Thymus (tissue), 11 donors: ENCODE data around the gene TM9SF4. TPM values are rescaled to one million over a fixed set of nuclear protein-coding genes. Genes with fewer than 3 reads are reported as not detected.

Source experiments
- DNase-seq, 9 donors: peaks; one replicate each; pipeline ENCODE4 v3.0.0-alpha.2; 2013; ENCODE audit warnings: low spot score in 9 of 9, low read depth in 6 of 9, missing footprints in 1 of 9
- H3K27ac ChIP-seq, 2 donors: one replicate each; pipeline ENCODE4 v1.5.1; 2013; ENCODE audit warnings: control low read depth in 1 of 2, low read depth in 1 of 2, low read length in 1 of 2, mild to moderate bottlenecking in 1 of 2, moderate library complexity in 1 of 2
- H3K27me3 ChIP-seq, 2 donors: one replicate each; pipeline ENCODE4 v1.5.1; 2013; ENCODE audit warnings: low read length in 1 of 2; ENCODE audit not compliant: control insufficient read depth in 2 of 2, insufficient read depth in 1 of 2
- H3K36me3 ChIP-seq, 2 donors: one replicate each; pipeline ENCODE4 v1.5.1; 2013; ENCODE audit warnings: low read length in 1 of 2, mild to moderate bottlenecking in 1 of 2, moderate library complexity in 1 of 2; ENCODE audit not compliant: control insufficient read depth in 2 of 2, insufficient read depth in 2 of 2
- H3K4me1 ChIP-seq, 2 donors: one replicate each; pipeline ENCODE4 v1.5.1; 2013; ENCODE audit warnings: low read length in 2 of 2; ENCODE audit not compliant: control insufficient read depth in 2 of 2, insufficient read depth in 2 of 2
- H3K4me3 ChIP-seq, 2 donors: one replicate each; pipeline ENCODE4 v1.5.1; 2013; ENCODE audit warnings: low read length in 2 of 2, control low read depth in 1 of 2, mild to moderate bottlenecking in 1 of 2
- H3K9me3 ChIP-seq, 2 donors: one replicate each; pipeline ENCODE4 v1.5.1; 2013; ENCODE audit warnings: low read length in 1 of 2, mild to moderate bottlenecking in 1 of 2; ENCODE audit not compliant: control insufficient read depth in 2 of 2, insufficient read depth in 1 of 2
- WGBS: extraction: QIAGEN DNeasy Blood & Tissue Kit; methylation state at CpG from one replicate; pipeline ENCODE4 v1.1.7; 2013; 5-methylcytosine and 5-hydroxymethylcytosine counted together
- polyA plus RNA-seq: library from polyadenylated mRNA; stranded (reverse); fragments of 200-250 nt; gene quantifications from one replicate; pipeline ENCODE4 v1.2.3, GENCODE V29; 2013
- total RNA-seq: library from RNA; stranded (reverse); fragments of 120-200 nt; gene quantifications from one replicate; pipeline ENCODE4 v1.2.4, GENCODE V29; 2013
- donor health status: healthy.

The TM9SF4 gene
- total and polyA plus RNA-seq, 2 donors = 13.6 to 18.7 TPM

GRCh38 chr20:32142088-32142487, 32.6 kb downstream of the TM9SF4 start:
- Histone ChIP-seq H3K9me3 (no peaks in the 10 kb centered on the region), H3K27ac (no peak overlapping the region), H3K4me1 (no peaks in the 10 kb centered on the region), H3K4me3 (no peak overlapping the region), H3K27me3 (no peaks in the 10 kb centered on the region), H3K36me3 (peaks cover 80 to 92% of the 10 kb centered on the region in 2 donors)
- WGBS = 98% methylated on average over 5 of the region's 5 CpGs
- DNase-seq = no peak

GRCh38 chr20:32142991-32143390, 33.5 kb downstream of the TM9SF4 start:
- H3K4me3 ChIP-seq = no peak overlapping the region
- H3K9me3 ChIP-seq = no peaks in the 10 kb centered on the region
- WGBS = 99% methylated on average over 15 of the region's 15 CpGs
- no peak overlapping the region for H3K27ac ChIP-seq
- H3K36me3 ChIP-seq = peaks cover 76 to 88% of the 10 kb centered on the region in 2 donors
- H3K27me3 ChIP-seq = no peaks in the 10 kb centered on the region
- H3K4me1 ChIP-seq = no peaks in the 10 kb centered on the region
- DNase-seq = no peak

GRCh38 chr20:32144898-32145662, 35.6 kb downstream of the TM9SF4 start:
- peaks cover 73 to 82% of the 10 kb centered on the region in 2 donors for H3K36me3 ChIP-seq
- H3K4me3 ChIP-seq = no peak overlapping the region
- no peaks in the 10 kb centered on the region for H3K4me1 ChIP-seq
- H3K9me3 ChIP-seq = no peaks in the 10 kb centered on the region
- no peaks in the 10 kb centered on the region for H3K27me3 ChIP-seq
- H3K27ac ChIP-seq = no peak overlapping the region
- DNase-seq = no peak
- 98% methylated on average over 8 of the region's 8 CpGs for WGBS

- Histone ChIP-seq H3K27me3 (no peaks in the 10 kb centered on the region), H3K9me3 (no peaks in the 10 kb centered on the region), H3K4me3 (no peak overlapping the region), H3K36me3 (peaks cover 64 to 74% of the 10 kb centered on the region in 2 donors), H3K27ac (no peak overlapping the region), H3K4me1 (peaks cover 0 to under 1% of the 10 kb centered on the region in 2 donors)
- no peak for DNase-seq
- WGBS = 98% methylated on average over 8 of the region's 8 CpGs
Observed at GRCh38 chr20:32149566-32150170, 40.2 kb downstream of the TM9SF4 start.

- DNase-seq = no peak
- peaks cover 0 to 7% of the 10 kb centered on the region in 2 donors for H3K4me1 ChIP-seq
Observed at GRCh38 chr20:32150291-32150848, 40.9 kb downstream of the TM9SF4 start.

GRCh38 chr20:32152421-32153155, 43.1 kb downstream of the TM9SF4 start:
- Histone ChIP-seq H3K27ac (no peak overlapping the region), H3K4me1 (peaks cover 0 to 10% of the 10 kb centered on the region in 2 donors), H3K4me3 (no peak overlapping the region), H3K27me3 (no peaks in the 10 kb centered on the region), H3K9me3 (no peaks in the 10 kb centered on the region), H3K36me3 (peaks cover 53 to 64% of the 10 kb centered on the region in 2 donors)
- 99% methylated on average over 6 of the region's 6 CpGs for WGBS
- no peak for DNase-seq

More at GRCh38 chr20:32150291-32150848, 40.9 kb downstream of the TM9SF4 start:
- peaks cover 63 to 71% of the 10 kb centered on the region in 2 donors for H3K36me3 ChIP-seq
- no peaks in the 10 kb centered on the region for H3K27me3 ChIP-seq
- H3K9me3 ChIP-seq = no peaks in the 10 kb centered on the region
- WGBS = 93% methylated on average over 10 of the region's 10 CpGs
- no peak overlapping the region for H3K4me3 ChIP-seq
- H3K27ac ChIP-seq = no peak overlapping the region

- DNase-seq = no peak
- peaks cover 58 to 66% of the 10 kb centered on the region in 2 donors for H3K36me3 ChIP-seq
- H3K27me3 ChIP-seq = no peaks in the 10 kb centered on the region
- H3K4me1 ChIP-seq = peaks cover 0 to 10% of the 10 kb centered on the region in 2 donors
- H3K9me3 ChIP-seq = no peaks in the 10 kb centered on the region
- WGBS = over 99% methylated on average over 4 of the region's 4 CpGs
- no peak overlapping the region for H3K27ac ChIP-seq
- no peak overlapping the region for H3K4me3 ChIP-seq
Observed at GRCh38 chr20:32153156-32153665, 43.7 kb downstream of the TM9SF4 start.

GRCh38 chr20:32153771-32154170, 44.3 kb downstream of the TM9SF4 start:
- WGBS = 98% methylated on average over 5 of the region's 5 CpGs
- no peaks in the 10 kb centered on the region for H3K27me3 ChIP-seq
- no peaks in the 10 kb centered on the region for H3K9me3 ChIP-seq
- H3K4me3 ChIP-seq = no peak overlapping the region
- H3K36me3 ChIP-seq = peaks cover 63 to 67% of the 10 kb centered on the region in 2 donors
- no peak overlapping the region for H3K27ac ChIP-seq
- DNase-seq = no peak
- peaks cover 0 to 10% of the 10 kb centered on the region in 2 donors for H3K4me1 ChIP-seq
